Loucy (cell line): Measurements from ENCODE around the gene CHST11.

ENCODE experiments used
- H2AFZ ChIP-seq: fragments of 200-600 bp; sonication (generic); 2 replicates; pipeline ENCODE4 v1.6.0; 2016; ENCODE audit warnings: antibody characterized with exemption, mild to moderate bottlenecking, low read length, moderate library complexity
- H3F3A ChIP-seq: fragments of 200-600 bp; 2 replicates; pipeline ENCODE4 v1.6.0; 2016; ENCODE audit warnings: antibody characterized with exemption, low read depth, mild to moderate bottlenecking
- H3K27me3 ChIP-seq: fragments of 200-600 bp; sonication (generic); 2 replicates; pipeline ENCODE4 v1.6.1; 2014; ENCODE audit warnings: low read length, mild to moderate bottlenecking; ENCODE audit not compliant: insufficient read depth, poor library complexity, severe bottlenecking
- H3K36me3 ChIP-seq: fragments of 200-600 bp; sonication (generic); 2 replicates; pipeline ENCODE4 v1.6.1; 2016; ENCODE audit warnings: low read length; ENCODE audit not compliant: insufficient read depth
- H3K4me1 ChIP-seq: fragments of 200-600 bp; sonication (generic); 2 replicates; pipeline ENCODE4 v1.5.1; 2014; ENCODE audit warnings: low read length, mild to moderate bottlenecking; ENCODE audit not compliant: insufficient read depth, poor library complexity, severe bottlenecking
- H3K4me2 ChIP-seq: fragments of 200-600 bp; sonication (generic); 2 replicates; pipeline ENCODE4 v1.6.0; 2014; ENCODE audit warnings: antibody characterized with exemption, low read length, low read depth, mild to moderate bottlenecking; ENCODE audit not compliant: poor library complexity, severe bottlenecking
- H3K4me3 ChIP-seq: fragments of 200-600 bp; sonication (generic); 2 replicates; pipeline ENCODE4 v1.5.1; 2014; ENCODE audit warnings: low read length, mild to moderate bottlenecking, mixed read lengths; ENCODE audit not compliant: poor library complexity, severe bottlenecking
- H3K79me2 ChIP-seq: fragments of 200-600 bp; sonication (generic); 2 replicates; pipeline ENCODE4 v1.6.1; 2014; ENCODE audit warnings: low read length; ENCODE audit not compliant: insufficient read depth
- H3K9ac ChIP-seq: fragments of 200-600 bp; sonication (generic); 2 replicates; pipeline ENCODE4 v1.6.0; 2014; ENCODE audit warnings: mild to moderate bottlenecking, low read depth, low read length, moderate library complexity; ENCODE audit not compliant: poor library complexity, severe bottlenecking
- H3K9me2 ChIP-seq: fragments of 200-600 bp; sonication (generic); replicated peaks from 2 replicates; pipeline ENCODE4 v1.6.1; 2016; ENCODE audit warnings: low read depth, low read length, mixed read lengths
- H3K9me3 ChIP-seq: fragments of 200-600 bp; sonication (generic); 2 replicates; pipeline ENCODE4 v1.6.1; 2014; ENCODE audit warnings: mild to moderate bottlenecking, antibody characterized with exemption, low read length, low read depth; ENCODE audit not compliant: insufficient read depth
- H4K20me1 ChIP-seq: fragments of 200-600 bp; sonication (generic); 2 replicates; pipeline ENCODE4 v1.6.0; 2014; ENCODE audit warnings: antibody characterized with exemption, low read length, mild to moderate bottlenecking; ENCODE audit not compliant: insufficient read depth, poor library complexity, severe bottlenecking
- EZH2phosphoT487 ChIP-seq: fragments of 200-600 bp; IDR thresholded peaks from 2 replicates; pipeline ENCODE4 v1.6.1; 2018; ENCODE audit warnings: antibody characterized with exemption, mild to moderate bottlenecking, moderate library complexity, borderline replicate concordance
- TF ChIP-seq, protein P1 (sequence below): fragments of 200-600 bp; sonication (generic); conservative IDR thresholded peaks from 2 replicates; pipeline ENCODE4 v1.5.1; 2014; ENCODE audit warnings: mild to moderate bottlenecking, antibody characterized with exemption, low read length

Gene CHST11

DNA sequence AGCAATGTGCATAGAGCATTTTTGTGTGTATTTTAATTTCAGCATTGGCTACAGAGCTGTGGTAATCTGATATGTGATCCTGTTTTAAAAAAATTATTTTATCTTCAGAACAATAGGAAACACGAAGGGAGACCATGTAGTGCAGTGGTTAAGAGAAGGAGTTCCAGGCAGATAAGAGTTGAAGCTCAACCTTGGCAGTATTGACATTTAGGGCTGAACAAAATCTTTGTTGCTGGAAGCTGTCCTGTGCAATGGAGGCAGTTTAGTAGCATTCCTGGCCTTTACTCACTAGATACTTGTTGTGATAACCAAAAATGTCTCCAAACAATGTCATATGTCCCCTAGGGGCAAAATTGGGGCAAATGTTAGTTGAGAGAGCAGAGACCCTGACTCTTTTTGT is 59.2 kb downstream of the CHST11 start:
- no peak for TF ChIP-seq EZH2phosphoT487
- Histone ChIP-seq H3K27me3 (no peaks in the 10 kb centered on the region), H3K9me2 (no peaks in the 10 kb centered on the region), H3K79me2 (peaks cover 95% of the 10 kb centered on the region), H3K9me3 (no peaks in the 10 kb centered on the region), H4K20me1 (peaks cover 86% of the 10 kb centered on the region), H3F3A (peaks cover 8% of the 10 kb centered on the region), H3K4me3 (no peak overlapping the region), H3K4me1 (peaks cover 94% of the 10 kb centered on the region), H2AFZ (no peak overlapping the region), H3K36me3 (peaks cover 27% of the 10 kb centered on the region; the same call in 1 of the 2 replicates), H3K9ac (peak overlapping the region; percentile 20), H3K4me2 (peak overlapping the region; percentile 33)

DNA sequence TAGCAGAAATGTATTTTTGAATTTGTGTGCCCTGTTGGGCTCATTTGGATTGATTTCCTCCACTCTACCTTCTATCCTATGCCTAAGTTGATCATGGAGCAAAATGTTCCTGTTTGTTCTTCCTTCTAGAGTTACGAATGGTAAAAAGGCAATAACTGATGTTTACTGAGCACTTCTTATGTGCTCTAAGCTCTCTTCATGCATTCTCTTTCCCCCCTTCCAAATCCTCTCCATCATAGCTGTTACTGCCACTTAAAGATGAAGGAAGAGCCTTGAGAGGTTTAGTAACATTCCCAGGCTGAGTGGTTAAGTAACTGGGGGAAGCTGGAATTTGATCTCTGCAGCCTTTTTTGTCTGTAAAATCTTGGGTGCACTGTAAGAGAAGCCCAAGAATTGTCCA is 60.1 kb downstream of the CHST11 start:
- Histone ChIP-seq H2AFZ (no peak overlapping the region), H3K9me3 (no peaks in the 10 kb centered on the region), H3K9me2 (no peaks in the 10 kb centered on the region), H3K79me2 (peaks cover 95% of the 10 kb centered on the region), H3F3A (peaks cover 8% of the 10 kb centered on the region), H4K20me1 (peaks cover 86% of the 10 kb centered on the region), H3K4me3 (no peak overlapping the region), H3K9ac (peak overlapping the region; percentile 20), H3K27me3 (no peaks in the 10 kb centered on the region), H3K36me3 (peaks cover 29% of the 10 kb centered on the region; the same call in 1 of the 2 replicates), H3K4me1 (peaks cover 94% of the 10 kb centered on the region), H3K4me2 (peak overlapping the region; percentile 33)
- TF ChIP-seq, protein P1, sequence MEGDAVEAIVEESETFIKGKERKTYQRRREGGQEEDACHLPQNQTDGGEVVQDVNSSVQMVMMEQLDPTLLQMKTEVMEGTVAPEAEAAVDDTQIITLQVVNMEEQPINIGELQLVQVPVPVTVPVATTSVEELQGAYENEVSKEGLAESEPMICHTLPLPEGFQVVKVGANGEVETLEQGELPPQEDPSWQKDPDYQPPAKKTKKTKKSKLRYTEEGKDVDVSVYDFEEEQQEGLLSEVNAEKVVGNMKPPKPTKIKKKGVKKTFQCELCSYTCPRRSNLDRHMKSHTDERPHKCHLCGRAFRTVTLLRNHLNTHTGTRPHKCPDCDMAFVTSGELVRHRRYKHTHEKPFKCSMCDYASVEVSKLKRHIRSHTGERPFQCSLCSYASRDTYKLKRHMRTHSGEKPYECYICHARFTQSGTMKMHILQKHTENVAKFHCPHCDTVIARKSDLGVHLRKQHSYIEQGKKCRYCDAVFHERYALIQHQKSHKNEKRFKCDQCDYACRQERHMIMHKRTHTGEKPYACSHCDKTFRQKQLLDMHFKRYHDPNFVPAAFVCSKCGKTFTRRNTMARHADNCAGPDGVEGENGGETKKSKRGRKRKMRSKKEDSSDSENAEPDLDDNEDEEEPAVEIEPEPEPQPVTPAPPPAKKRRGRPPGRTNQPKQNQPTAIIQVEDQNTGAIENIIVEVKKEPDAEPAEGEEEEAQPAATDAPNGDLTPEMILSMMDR = no peak
- no peak for TF ChIP-seq EZH2phosphoT487

DNA sequence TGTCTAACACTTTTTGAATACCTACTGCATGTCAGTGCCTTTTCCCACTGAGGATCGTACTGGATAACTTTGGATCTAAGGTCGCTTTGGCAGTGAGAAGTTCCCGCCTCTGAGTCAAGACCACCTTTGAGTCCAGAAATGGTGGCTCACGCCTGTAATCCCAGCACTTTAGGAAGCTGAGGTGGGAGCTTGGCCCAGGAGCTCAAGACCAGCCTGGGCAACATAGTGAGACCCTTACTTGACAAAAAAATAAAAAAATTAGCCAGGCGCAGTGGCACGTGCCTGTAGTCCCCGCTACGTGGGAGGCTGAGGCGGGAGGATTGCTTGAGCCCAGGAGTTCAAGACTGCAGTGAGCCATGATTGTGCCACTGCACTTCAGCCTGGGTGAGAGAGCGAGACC is 61.1 kb downstream of the CHST11 start:
- H2AFZ ChIP-seq = no peak overlapping the region
- H3K9me3 ChIP-seq = no peaks in the 10 kb centered on the region
- H3K27me3 ChIP-seq = no peaks in the 10 kb centered on the region
- H3K9ac ChIP-seq = peak overlapping the region; percentile 69
- peaks cover 26% of the 10 kb centered on the region; the same call in 1 of the 2 replicates for H3K36me3 ChIP-seq
- peaks cover 96% of the 10 kb centered on the region for H3K4me1 ChIP-seq
- TF ChIP-seq, protein P1 = no peak
- no peak for TF ChIP-seq EZH2phosphoT487
- H3K79me2 ChIP-seq = peaks cover 95% of the 10 kb centered on the region
- H3F3A ChIP-seq = peaks cover 8% of the 10 kb centered on the region
- H4K20me1 ChIP-seq = peaks cover 86% of the 10 kb centered on the region
- no peaks in the 10 kb centered on the region for H3K9me2 ChIP-seq
- peak overlapping the region; percentile 66 for H3K4me2 ChIP-seq
- peak overlapping the region; percentile 46 for H3K4me3 ChIP-seq
